Measurements from ENCODE around the gene NEK6.

NEK6 gene

DNA sequence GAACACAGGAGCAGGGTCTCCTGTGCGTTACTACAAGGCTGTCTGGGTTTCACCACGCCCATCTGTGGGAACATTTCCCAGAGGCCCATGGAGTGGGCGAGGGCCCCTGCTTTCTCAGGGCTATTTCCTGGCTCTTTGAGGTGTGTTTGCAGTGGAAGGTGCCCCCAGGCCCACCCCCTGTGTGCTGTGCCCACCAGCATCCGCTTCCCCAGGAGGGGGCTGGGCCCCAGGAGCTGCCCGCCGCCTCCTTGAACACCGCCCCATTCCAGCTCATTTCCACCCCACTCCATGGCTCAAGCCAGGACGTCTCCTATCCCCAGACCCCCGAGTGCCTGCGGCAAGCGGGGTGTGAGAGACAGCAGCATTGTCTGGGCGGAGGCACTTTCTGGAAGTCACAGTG is 70.5 kb downstream of the NEK6 start:
- DNase-seq = no peak

- DNase-seq = no peak
Measured at GRCh38 chr9:124329206-124329792, 71.5 kb downstream of the NEK6 start.

GRCh38 chr9:124330011-124330697 is 72.4 kb downstream of the NEK6 start:
- no peak for DNase-seq

DNA sequence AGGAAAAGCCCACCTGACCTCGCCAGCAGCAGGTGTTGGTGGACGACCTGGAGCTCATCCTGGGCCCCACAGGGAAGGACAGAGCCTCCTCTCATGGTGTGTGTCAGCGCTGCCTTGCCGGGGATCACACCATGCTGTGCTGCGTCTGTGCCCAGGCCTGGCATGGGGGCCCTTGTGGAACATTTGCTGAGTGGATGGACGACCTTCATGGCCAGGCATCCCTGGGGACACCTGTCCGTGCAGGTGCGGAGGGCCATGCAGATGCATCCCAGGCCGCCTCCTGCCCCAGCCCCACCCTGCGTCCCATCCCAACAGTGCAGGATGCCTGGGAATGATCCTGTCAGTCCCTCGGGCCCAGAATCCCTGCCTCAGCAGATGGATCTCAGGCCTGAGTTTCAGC is 73.8 kb downstream of the NEK6 start:
- no peak for DNase-seq

DNA sequence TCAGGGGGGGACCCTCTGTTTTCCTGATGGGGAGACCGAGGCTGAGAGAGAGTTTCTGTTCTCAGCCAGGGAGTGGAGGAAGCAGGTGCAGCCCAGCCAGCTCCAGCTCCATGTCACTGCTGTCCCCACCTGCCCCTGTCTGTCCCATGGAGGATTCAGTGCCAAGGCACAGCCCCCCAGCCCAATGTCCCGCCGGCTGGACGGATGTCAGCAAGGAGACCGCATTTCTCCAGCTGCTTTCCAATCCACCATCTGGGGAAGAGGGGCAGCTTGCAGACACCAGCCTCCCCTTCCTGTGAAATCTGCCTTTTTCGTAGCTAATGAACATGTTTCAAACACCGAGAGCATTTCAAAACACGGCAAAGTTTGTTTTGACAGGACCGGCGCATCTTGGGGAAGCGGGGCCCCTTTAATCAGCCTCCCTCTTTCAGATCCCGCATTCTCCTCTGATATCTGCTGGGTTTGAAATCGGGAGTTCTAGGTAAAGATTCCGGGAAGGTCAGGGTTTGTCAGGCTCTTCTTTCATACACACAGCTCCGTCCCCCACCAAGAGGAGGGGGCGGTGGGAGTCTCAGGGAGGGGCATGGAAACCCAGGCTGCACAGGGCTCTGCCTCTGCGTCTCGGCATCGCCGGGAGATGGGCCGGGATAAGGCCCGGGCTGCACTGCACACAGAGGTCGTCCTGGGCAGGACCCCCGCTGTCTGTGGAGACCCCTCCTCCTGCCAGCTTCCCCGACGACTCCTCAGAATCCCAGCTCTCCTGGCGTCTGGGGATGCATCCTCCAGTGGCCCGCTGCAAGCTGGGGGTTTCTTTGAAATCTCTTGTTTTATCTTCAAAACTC is 74.8 kb downstream of the NEK6 start:
- no peak for DNase-seq

GRCh38 chr9:124333203-124333579 is 75.4 kb downstream of the NEK6 start:
- DNase-seq = no peak

DNA sequence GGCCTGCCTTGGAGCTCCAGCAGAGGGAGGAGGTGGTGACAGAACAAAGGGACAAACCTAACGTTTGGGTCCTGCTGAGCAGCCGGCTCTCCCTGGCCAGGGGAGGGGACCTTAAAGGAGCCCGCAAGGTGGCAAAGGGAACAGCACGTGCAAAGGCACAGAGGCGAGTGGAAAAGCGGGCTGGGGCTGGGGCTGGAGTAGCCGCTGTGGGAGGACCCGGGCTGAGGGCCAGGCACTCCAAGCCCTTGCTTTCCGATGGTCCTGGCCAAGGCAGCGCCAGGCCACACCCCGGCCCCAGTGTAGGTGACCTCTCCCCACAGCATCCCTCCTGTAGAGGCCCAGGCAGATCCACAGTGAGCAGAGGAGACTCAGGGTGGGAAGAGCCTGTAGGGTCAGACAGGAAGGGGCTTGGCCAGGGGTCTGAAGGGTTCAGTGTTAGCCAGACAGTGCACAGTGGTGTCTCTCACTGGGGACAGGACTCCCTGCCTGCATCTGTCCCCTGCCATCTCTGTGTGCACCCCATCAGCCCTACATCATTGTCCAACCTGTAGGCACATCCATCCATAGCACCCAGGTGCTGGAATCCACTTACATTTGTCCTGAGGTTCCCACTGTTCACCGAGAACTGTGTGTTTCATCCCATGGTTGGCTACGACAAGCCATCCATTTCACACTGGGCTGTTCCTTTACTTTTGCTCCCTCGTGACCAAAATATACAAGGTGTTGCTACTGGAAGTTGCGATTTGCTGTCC is 77.0 kb downstream of the NEK6 start:
- DNase-seq = no peak

DNA sequence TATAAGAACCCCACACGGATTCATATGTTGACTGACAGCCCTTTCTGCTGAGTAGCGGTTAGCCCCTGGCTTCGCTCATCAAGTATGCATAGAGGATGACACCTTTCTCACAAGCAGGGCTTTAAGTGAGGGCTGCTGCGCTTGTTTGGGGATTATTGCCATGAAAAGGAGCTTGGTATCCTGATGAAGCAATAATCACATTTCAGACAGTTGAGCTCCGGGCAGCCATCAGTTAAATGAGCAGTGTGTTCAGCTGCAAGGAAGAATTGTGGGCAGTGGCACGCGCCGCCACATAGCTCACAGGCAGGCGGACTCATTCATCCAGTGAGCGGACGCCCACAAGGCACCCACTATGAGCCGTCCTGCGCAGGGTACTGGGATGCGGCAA is 77.6 kb downstream of the NEK6 start:
- DNase-seq = no peak

DNA sequence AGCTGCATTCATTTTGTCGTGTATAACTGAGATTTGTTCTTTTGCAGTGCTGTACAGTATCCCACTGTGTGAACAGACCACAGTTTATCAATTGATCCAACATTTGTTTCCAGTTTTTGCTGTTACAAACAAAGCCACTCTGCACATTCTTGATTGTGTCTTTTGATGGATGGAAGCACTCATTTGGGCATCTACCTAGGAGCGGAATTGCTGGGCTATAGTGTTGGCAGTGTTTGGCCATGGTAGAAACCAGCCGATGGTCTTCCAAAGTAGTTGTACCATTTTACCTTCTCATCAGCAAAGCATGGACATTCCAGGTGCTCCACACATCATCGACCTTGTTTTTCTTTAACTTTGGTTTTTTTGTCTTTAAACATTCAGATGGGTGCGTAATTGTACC is 79.8 kb downstream of the NEK6 start:
- no peak for DNase-seq

GRCh38 chr9:124339603-124340146 is 81.9 kb downstream of the NEK6 start:
- no peak for DNase-seq

- DNase-seq = no peak
Measured at GRCh38 chr9:124340219-124341069, 82.7 kb downstream of the NEK6 start.

DNA sequence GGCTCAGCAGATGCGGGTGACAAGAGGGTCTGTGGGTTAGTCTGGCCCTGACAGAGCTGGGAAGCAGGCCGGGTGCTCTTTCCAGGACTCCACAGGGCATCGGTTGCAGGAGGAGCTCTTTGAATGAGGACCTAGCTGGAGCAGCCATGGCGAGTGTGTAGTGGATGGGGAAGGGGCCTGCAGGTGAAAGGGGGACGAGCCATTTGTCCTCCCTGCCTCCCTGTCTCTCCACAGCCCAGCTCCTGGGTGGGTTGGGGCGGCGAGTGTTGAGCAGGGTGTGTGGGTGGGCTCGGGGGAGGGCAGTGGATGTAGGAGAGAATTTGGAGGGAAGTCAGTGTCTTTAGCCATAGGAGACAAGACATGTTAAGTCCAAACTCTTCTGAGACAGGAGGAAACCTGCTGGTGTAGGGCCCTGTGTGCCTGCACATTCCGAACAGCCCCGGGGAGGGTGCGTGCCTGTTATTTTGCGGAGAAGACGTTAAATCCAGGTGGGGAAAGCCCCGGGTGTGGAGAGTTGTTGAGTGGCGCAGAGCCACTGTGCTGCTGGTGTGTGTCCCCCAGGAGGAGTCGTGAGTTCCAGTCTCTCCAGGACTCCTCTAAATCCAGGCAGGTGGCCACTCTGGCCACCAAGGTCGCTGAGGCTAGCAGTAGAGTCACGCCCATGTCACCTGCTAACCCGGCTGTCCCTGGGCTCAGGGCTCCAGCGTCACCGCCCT is 83.9 kb downstream of the NEK6 start:
- DNase-seq = no peak

- DNase-seq = no peak
Measured at GRCh38 chr9:124342402-124342775, 84.6 kb downstream of the NEK6 start.

GRCh38 chr9:124342776-124343485 is 85.2 kb downstream of the NEK6 start:
- DNase-seq = no peak

- no peak for DNase-seq
Measured at GRCh38 chr9:124343533-124344290, 86.0 kb downstream of the NEK6 start.

DNA sequence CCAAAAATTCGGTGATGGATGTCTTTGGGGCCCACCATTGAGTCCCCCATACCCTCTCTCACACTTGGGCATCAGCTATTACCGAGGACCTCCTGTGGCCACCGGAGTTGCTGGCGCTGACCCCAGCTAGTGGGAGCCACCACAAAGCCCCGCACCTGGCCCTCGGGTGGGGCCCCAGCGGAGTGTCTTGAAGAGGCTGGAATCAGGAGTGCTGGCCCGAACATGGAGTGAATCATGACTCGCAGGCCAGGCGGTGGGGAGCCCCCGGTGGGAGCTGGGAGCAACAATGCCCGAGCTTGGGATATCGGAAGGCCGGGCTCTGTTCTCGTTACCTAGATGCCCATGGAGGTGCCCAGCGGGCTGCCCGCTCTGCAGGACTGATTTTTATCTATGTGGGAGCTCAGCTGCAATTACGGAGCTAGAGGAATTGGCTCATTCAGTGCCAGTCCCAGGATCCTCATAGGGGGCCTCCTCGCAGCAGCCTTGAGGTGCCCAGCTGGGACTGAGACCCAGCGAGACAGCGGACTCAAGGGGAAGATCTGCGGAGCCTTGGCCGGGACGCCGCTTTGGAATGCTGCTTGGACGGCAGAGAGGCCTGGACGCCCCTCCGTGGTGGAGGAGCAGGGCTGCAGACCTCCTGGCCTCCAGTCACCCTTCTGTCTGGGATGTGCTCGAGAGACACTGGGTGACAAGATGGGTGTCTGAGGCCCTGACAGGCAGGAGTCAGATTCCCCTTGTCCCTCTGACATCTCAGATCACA is 86.7 kb downstream of the NEK6 start:
- no peak for DNase-seq

GRCh38 chr9:124345063-124345462 is 87.3 kb downstream of the NEK6 start:
- no peak for DNase-seq

DNA sequence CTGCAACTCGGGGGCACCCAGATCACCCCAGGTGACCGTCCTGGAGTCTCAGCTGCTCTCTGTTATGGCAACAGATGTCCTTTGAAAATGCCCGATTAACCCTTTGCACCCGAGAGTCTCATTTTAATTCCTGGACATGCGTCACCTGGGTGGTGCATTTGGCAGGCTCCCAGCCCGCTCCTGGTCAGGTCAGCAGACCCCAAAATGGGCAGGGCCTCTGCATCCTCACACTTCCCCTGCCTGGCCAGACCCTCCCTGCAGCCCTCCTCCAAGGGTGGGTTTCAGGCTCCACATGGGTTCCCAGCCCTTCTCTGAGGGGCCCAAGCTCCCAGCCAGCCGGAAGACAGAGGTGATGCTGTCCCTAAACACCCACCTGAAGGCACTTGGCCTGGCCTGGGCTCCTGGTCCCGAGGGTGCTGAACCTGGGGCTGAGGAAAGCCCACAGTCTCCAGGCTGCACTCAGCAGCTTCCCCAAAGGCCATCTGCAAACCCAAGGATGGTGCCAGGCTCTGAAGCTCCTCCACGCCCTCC is 88.1 kb downstream of the NEK6 start:
- no peak for DNase-seq

Data from stimulated activated CD4-positive, alpha-beta T cell treated with anti-CD3 and anti-CD28 coated beads, Interleukin-2, amount 100 ng/mL, for 24 hours (primary cell).